Glomerular visceral epithelial cell (primary cell): Measurements from ENCODE around the gene CYB5R3.
"Not testable (repeated sequence)": the region's sequence is repeated elsewhere in the genome, so short reads cannot be mapped to it uniquely, and the experiment has no call there.

ENCODE experiments used
- DNase-seq: peaks from one replicate; pipeline ENCODE4 v3.0.0-alpha.2; 2016; ENCODE audit errors: extremely low spot score

The CYB5R3 gene

GRCh38 chr22:42567950-42568349 lies 81.2 kb downstream of the CYB5R3 start:
- not testable (repeated sequence) for DNase-seq
